Measurements from ENCODE around the gene YTHDC2. TPM values are rescaled to one million over a fixed set of nuclear protein-coding genes. Genes with fewer than 3 reads are reported as not detected.

YTHDC2 gene
- total and polyA plus RNA-seq, 4 donors = 6.2 to 32.9 (median 14.8) TPM

- Histone ChIP-seq H3K4me1 (ENCODE audit: control insufficient read depth in 4 of 4, insufficient read depth in 4 of 4, low read length in 3 of 4) (no peaks in the 10 kb centered on the region), H3K27me3 (ENCODE audit: control insufficient read depth in 4 of 4, insufficient read depth in 4 of 4, low read length in 3 of 4) (no peaks in the 10 kb centered on the region), H3K4me3 (ENCODE audit: low read depth in 1 of 3, low read length in 3 of 3) (no peak overlapping the region), H3K9ac (ENCODE audit: low read depth in 1 of 2, low read length in 2 of 2) (no peak overlapping the region), H3K36me3 (ENCODE audit: control insufficient read depth in 4 of 4, insufficient read depth in 3 of 4, low read depth in 1 of 4, low read length in 3 of 4) (no peaks in the 10 kb centered on the region), H3K9me3 (ENCODE audit: control insufficient read depth in 4 of 4, low read length in 3 of 4) (no peaks in the 10 kb centered on the region), H3K27ac (ENCODE audit: low read depth in 1 of 2, low read length in 2 of 2) (no peak overlapping the region)
- WGBS = 84% methylated on average over 5 of the region's 5 CpGs
- TF ChIP-seq REST (IDR thresholded peaks at IDR 0.05) (no peak), RXRA (IDR thresholded peaks at IDR 0.05) (no peak), FOXA1 (IDR thresholded peaks at IDR 0.05) (no peak), EGR1 (IDR thresholded peaks at IDR 0.05; ENCODE audit: low read depth in 2 of 2) (no peak), SP1 (IDR thresholded peaks at IDR 0.05) (no peak), GABPA (IDR thresholded peaks at IDR 0.05 in 1 of 2, conservative IDR thresholded peaks at IDR 0.05 in 1 of 2) (no peak), TAF1 (conservative IDR thresholded peaks at IDR 0.05) (no peak), ATF3 (IDR thresholded peaks at IDR 0.05) (no peak), JUND (IDR thresholded peaks at IDR 0.05) (no peak), HNF4G (IDR thresholded peaks at IDR 0.05) (no peak), RAD21 (IDR thresholded peaks at IDR 0.05) (no peak), MAX (IDR thresholded peaks at IDR 0.05) (no peak), YY1 (IDR thresholded peaks at IDR 0.05) (no peak), CTCF (IDR thresholded peaks at IDR 0.05; ENCODE audit: low read depth, low read length, missing input control) (no peak), HNF4A (conservative IDR thresholded peaks at IDR 0.05) (no peak), FOXA2 (IDR thresholded peaks at IDR 0.05) (no peak), ZBTB33 (IDR thresholded peaks at IDR 0.05) (no peak), NR2F2 (IDR thresholded peaks at IDR 0.05) (no peak)
- no peak for DNase-seq (ENCODE audit: low spot score)
Observed at GRCh38 chr5:113505181-113505580, 8.3 kb upstream of the YTHDC2 start.
